Stimulated activated CD4-positive, alpha-beta T cell treated with anti-CD3 and anti-CD28 coated beads, TNF-alpha, amount 100 ng/mL, for 24 hours (primary cell): ENCODE measurements around the gene MANEAL.
A peak's percentile ranks its signal among the peaks of the same experiment; 100 is the strongest.

Source experiments
- DNase-seq, 3 experiments: peaks; one replicate each; pipeline ENCODE4 v3.0.0-alpha.2; 2020; ENCODE audit warnings: low read depth in 3 of 3

The MANEAL gene

DNA sequence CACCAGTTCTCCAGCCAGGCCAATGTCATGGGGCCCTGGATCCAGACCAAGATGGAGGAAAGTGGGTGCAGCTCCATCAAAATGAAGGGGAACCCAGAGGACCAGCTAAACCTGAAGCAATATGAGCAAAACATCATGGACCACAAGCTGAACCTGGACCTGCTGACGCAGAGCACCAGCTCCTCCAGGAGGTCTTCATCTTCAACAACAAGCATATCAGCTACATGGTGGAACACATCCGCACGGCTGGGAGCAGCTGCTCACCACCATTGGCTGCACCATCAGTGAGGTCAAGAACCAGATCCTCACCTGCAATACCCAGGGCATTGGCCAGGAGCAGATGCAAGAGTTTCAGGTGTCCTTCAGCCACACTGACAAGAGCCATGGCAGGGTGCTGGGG is 15.0 kb upstream of the MANEAL start:
- no peak for DNase-seq

DNA sequence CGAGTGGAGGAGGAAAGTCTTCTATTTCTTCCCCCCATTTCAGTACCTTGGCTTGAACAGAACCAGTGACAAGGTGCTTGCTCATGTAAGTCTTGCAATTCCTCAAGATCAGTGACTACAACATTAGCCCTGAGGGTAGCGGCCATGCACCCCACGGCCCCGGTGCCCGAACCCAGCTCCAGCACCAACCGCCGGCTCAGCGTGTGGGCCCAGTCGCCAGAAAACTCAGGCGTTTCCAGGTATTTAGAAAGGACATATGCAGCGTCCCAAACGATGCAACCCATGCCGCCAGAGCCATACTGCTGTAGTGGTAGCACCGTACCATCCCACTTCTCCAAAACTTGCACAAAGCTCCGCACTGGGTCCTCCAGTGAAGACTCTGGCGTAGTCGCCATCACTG is 11.2 kb upstream of the MANEAL start:
- DNase-seq = no peak

DNA sequence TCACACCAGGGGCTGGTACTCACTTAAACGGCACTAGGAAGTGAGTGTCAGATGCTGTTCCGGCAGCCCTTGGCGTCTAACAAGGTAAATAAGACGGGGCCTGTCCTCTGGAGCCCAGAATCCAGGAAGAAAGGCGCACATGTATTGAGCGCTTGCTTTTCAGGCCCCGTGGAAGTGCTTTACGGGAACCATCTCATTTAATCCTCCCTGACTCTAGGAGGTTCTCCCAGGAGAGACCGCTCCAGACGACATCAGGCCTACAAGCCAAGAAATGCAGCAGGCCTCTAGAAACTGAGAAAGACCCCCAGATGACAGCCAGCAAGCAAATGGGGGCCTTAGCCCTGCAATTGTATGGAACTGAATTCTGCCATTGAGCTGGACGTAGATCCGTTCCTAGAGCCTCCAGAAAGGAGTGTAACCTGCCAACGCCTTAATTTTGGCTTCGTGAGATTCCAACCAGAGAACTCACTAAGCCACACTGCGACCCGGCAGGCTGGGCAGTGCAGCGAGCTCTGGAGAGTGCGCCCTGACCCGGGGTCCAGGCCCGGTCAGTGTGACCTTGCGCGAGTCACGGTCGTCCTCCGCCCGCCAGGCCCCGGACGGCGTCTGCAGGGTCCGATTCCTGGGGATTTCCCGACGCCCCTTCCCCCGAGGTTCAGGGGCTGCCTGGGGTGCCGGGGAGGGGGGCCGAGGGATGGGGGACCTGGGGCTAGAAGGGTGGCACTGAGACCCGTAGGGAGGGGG is 532 bp upstream of the MANEAL start:
- DNase-seq = no peak

DNA sequence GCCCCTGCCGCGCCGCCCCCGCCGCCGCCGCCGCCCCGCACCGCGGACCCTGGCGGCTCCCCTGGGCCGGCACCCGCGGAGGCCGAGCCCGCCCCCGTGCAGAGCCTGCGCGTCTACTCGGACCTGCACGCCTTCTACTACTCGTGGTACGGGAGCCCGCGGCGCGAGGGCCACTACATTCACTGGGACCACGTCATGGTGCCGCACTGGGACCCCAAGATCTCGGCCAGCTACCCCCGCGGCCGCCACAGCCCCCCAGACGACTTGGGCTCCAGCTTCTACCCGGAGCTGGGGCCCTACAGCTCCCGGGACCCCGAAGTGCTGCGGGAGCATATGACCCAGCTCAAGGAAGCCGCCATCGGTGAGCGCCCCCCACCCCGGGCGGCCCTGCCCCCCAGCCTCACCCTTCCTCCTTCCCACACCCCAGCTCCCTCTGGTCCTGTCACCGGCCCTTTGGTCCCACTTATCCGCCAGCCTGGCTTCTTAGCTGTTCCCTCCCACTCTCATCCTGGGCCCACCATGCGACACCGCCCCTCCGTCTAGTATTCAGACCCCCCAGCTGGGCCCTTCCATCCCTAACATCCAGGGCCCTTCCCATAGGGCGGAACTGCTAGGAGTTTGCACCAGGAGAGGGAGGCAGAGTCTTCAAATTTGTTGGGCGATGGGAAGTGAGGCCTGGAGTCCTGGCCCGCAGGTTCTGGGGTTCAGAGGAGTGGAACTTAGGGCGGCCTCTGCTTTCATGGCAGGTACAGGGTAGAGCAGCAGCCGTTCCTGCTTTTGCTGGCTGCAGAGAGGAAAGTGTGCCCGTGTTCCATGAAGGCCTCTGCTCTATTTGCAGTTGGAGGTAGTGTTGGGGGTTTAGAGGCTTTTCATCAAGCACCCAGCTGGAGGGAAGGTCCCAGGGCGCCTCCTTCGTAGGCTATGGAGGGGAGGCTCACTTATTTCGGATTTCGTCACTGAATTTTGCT is 1.0 kb downstream of the MANEAL start:
- no peak for DNase-seq

DNA sequence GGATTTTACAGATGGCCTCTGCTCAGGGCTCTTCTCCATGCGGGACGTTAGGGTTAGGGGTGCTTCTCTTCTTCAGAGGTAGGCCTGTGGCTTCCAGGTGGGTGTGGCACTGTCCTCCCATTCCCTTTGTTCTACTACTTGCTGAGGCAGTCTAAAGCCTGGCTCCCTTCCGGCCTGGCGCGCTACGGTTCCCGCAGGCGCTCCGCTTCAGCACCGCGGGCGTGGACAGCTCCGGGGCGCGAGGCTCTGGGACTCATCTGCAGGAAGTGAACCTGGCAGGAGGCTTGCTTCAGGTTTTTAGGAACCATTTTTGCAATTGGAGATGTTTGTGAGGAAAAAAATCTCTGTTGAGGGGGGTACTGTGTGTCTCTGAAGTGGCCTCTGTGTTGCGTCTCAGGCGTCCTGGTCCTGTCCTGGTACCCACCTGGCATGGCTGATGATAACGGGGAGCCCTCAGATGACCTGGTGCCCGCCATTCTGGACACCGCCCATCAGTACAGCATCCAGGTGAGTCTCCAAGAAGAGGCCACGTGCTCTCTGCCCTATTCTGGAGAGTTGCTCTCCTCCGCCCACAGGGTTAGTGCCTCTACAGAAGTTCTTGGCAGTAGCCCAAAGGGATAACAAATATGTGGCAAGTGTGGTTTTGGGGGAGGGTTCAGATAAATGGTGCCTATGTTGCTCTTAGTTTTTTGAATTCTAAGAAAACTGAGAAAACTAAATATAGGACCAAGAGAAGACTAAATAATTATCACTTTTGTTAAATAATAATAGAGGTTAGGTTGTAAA is 1.9 kb downstream of the MANEAL start:
- peak in 1 of 3 experiments; percentile 48 for DNase-seq

DNA sequence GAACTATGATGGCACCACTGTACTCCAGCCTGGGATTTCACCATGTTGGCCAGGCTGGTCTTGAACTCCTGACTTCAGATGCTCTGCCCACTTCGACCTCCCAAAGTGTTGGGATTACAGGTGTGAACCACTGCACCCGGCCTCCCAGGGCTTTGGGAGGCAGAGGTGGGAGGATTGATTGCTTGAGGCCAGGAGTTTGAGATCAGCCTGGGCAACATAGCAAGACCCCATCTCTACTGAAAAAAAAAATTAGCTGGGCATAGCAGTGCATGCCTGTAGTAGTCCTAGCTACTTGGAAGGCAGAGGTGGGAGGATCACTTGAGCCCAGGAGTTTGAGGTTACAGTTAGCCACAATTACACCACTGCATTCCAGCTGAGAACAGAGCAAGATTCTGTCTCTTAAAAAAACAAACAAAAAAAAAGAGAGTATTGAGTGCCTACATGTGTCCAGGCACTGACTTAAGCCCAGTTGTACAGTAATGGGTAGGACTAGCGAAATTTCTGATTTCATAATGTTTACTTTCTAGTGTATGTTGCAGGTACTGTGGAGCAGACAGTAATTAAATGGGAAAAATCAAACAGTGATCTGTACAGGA is 4.2 kb downstream of the MANEAL start:
- no peak for DNase-seq

DNA sequence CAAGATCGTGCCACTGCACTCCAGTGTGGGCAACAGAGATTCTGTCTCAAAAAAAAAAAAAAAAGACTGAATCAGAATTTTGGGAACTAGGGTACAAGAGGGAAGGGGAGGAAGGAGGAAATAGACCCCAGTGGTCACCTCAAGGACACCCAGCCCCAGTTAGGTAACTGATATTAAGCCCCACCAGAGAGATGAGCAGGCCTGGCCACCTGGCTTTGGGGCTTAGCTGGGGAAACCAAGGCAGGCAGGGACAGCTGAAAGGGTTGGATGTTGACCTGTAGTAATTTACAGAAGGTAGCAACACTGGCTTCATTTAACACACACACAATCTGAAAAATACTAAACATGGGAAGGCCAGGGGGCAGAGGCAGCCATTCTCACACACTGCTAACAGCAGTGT is 8.8 kb downstream of the MANEAL start:
- no peak for DNase-seq

DNA sequence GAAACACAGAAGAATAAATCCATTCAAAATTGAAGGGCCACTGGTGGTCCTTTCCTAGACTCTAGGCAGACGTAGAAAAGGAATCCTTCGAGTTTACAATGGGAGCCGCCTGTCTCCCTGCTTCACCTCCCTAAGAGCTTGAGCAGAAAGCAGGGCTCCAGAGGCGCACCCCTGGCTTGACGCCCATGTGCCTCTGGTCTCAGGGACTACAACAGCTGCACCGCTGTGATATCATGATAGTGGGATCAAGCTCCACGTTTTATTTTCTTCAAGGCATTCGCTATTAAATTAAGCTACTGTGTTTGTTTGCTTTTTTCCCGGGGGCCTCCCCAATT is 13.5 kb downstream of the MANEAL start:
- no peak for DNase-seq

DNA sequence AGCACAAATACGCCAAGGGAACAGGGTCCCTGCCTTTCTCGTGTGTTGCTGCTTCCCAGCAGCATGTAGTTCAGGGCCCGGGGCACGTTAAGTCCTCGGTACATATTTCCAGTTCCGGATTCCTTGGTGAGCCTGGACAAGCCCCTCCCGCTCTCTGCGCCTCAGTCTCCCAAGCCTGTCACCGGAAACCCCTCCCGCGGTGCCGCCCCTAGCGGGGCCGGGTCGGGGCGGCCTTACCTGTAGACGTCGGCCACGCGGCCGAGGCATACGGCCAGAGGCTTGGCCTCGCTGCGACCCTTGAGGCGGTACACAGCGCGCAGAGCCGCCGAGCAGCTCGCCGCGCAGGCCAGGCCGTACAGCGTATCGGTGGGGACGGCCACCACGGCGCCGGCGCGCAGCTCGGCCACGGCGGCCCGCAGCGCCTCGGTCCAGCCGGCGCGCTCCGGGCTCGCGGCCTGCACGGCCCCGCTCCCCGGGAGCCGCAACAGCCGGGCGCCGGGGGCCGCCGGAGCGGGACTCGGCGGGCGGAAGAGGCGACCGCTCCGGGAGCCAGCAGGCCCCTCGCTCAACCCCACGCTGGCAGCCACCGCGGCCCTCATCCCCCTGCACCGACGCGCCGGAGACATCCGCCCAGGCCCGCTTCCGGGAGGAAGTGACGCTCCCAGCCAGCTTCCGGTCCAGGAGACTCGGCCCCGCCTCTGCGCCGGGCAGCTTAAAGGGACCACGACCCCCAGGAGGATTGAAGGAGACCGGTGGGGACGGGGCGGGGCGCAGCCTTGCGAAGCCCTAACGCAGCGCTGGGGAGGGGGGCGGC is 14.1 kb downstream of the MANEAL start, which contains the start of the genes C1orf122 and YRDC:
TSS of gene C1orf122 (plus strand) at position 236 of the 814 bp plus-strand sequence. CDS start 615 bp downstream, outside the sequence.
TSS of gene YRDC (minus strand) at position 654 of the 814 bp plus-strand sequence. CDS start at position 626, 28 bp downstream.
- peak; percentile 89 to 94 (median 90) for DNase-seq

DNA sequence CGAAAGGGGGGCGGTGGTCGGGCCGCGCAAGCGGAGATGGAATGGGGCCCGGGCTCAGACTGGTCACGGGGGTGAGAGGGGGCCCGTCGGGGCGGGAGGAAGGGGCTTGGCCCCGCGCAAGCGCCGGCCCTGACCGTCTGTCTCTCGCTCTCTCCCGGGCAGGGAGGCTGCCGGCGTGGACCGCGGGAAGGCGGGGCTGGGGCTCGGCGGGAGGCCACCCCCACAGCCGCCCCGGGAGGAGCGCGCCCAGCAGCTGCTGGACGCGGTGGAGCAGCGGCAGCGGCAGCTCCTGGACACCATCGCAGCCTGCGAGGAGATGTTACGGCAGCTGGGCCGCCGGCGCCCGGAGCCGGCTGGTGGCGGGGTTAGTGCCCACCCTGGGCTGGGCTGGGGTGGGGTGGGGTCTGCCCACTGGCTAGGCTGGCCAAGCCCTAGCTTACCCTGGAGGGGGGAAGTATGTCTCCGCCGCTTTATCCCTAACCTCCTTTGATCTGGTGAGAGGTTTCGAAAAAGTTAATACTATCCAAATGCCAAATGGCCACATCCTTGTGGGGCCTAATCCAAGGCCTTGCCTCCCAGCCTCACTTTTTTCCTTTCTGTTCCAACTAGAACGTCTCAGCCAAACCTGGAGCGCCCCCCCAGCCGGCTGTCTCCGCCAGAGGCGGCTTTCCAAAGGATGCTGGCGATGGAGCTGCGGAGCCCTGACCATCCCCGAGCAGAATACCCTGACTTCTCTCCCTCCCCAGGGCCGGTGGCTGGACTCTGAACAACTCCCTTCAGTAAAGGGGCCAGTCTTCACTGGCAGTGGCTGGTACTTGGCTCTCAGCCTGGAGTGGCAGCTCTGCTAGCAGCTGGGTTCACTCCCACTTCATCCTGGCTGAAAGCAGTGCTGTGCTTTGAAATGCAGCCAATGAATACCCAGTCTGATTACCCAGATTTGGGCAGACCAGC is 15.0 kb downstream of the MANEAL start:
- DNase-seq = peak in 1 of 3 experiments; percentile 45

DNA sequence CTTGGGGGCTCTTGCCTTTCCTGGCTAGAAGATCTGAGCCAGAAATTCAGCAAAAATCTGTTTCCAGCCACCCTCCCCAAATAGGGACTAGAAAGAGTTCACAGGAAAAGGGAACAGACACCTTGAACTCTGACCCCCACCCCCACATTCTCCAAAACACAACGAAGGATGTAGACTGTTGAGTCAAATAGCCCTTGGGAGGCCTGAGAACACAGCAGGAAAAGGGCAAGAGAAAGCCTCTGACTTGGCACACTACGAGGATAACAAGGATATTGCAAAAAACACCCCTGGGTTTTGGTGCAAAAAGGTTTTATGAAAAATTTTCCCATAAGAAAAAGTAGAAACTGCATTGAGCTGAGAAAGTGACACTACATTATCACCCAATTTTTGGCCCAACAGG is 16.3 kb downstream of the MANEAL start:
- no peak for DNase-seq

DNA sequence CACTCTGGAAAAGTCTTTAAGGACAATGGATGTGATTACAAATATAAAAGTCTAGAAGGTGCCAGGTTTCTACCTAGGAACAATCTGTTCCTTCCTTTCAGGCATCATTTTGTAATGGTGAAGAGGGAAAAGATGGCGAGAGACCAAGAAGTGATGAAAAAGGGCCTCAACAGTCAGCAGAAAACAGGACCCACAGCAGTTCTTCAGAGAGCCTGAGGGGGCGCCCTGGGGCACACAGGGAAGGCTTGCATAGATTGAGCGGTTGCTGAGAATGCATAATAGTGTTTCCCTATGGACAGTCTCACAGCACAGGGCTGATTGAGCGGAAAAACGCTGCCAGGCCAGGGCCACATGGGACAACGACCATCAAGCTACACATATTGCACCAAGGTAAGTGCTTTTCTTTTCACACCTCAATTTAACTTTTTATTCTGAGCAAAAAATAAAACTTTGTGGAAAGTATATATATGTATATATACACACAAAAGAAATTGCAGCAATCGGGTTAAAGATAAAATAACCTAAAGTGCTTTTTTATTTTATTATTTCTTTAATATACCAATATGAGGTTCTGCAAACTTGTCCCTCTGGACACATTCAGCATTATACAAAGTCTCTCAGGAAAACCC is 17.5 kb downstream of the MANEAL start:
- DNase-seq = peak; percentile 35 to 58 (median 39)

DNA sequence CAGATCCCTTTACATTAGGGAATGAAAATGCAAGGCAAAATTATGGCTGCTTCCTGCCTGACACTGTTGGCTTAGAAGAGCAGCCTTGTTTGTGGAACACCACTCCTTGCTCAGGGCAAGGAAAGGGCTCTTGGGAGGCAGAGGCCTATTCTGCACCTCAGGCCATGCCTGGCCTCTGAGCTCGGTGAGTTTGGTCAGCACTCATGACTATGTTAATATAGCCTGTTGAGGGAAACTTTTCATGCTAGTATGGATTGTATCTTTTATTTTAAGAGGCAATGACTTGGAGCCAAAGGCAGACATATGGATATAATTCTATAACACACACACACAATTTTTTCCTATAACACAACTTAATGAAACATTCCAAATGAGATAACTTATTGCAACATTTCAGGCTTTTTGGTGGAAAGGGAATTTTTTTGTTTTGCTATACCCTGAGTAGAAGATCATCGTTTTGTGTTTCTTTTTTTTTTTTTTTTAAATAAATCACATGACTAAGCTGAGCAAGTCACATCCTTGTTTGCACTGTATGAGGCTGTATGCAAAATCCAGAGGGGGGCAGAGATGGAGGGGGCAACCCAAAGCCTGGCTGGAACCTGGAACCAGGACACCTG is 20.0 kb downstream of the MANEAL start:
- no peak for DNase-seq

DNA sequence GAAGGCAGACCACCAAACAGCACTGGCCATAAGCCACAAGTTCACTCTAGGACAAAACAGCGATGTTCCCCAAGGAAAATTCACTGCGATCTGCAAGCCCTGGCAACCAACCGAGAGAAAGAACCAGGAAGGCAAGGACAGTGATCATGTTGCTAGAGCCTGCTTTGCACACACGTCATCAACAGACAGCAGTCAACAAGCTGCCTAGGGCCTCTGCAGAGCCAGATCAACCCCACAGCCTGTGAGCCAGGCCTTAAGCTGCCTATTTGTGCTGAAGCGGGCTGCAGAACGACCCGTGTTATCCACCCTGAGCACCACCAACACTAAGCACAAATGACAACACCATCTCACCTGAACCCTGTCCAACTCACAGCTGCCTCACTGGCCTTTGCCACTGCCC is 20.6 kb downstream of the MANEAL start:
- no peak for DNase-seq

DNA sequence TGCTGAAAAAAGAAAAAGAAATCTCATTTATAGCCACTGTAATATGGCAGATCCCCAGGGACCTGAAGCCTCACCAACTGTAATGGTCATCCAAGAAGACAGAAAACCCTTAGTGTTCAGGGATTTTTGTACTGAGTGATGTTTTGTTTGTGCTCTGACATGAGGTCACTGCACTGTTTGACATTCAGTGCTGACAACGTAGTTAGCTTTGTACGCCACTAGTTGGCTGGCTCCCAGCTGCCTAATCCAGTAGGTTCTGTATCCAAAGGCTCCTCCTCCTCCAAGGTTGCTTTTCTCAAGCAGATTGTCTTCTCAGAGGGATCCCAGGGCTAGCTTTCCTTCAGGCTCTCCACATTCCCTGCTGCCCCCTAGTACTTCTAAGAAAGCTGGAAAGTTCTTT is 23.8 kb downstream of the MANEAL start:
- no peak for DNase-seq

DNA sequence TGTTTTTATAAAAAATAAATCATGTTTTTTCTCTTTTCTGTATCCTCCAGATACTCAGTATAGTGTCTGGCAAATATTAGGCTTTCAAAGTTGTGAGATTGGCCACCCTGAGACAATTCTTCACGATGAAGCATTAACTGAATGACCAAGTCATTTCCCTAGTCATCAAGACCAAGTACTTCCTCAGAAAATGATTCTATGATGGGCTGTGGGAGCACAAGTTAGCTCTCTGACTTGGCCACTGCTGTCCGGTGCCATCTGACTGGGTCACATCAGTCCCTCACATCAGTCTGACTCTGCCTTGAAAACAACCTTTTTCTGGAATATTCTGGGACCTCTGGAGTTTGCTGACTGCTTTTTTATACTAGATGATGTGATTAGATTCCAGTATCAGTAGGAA is 27.8 kb downstream of the MANEAL start:
- no peak for DNase-seq

DNA sequence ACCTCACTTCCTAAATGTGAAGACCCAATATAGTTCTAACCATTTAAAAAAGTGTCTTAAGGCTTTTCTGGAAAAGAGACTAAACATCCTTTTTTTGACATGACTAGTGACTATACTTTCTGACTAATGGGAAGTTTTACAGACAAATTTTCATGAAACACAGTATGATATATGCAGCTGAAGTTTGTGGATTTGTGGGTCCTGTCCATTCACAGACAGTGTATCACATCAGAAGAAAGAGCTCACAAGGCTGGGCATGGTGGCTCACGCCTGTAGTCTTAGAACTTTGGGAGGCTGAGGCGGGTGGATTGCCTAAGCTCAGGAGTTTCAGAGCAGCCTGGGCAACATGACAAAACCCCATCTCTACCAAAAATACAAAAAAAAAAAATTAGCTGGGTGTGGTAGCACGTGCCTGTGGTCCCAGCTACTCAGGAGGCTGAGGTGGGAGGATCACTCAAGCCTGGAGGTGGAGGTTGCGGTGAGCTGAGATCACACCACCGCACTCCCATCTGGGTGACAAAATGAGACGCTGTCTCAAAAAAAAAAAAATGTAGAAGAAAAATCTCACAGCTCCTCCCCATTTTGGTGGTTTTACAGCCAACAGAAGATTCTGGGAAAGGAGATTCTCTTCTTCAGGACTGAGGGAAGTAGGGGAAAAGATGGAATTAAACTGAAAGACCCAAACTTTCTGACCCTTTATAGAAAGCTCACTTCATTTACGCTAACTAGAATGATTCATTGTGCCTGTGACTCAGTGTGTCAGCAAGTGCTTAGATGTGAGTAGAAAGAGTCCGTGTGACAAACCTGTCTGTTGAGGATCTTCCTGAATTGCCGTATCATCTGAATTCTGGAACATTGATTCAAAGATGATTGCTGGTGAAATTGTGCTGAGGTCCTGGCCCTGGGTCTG is 29.5 kb downstream of the MANEAL start:
- no peak for DNase-seq

DNA sequence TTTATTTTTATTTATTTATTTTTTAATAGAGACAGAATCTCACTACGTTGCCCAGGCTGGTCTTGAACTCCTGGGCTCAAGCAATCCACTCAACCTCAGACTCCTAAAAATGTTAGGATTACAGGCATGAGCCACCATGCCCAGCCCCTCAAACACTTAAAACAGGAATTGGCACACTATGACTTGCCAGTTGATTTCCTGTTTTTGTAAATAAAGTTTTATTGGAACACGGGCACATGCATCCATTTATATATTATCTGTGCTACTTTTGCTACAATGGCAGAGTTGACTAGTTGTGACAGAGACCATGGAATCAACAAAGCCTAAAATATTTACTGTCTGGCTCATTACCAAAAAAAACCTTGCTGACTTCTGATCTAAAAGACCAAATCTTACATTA is 30.4 kb downstream of the MANEAL start:
- DNase-seq = no peak
